Fibroblast of peridontal ligament (primary cell): ENCODE results near the gene ELFN2.

Source experiments
- DNase-seq: peaks from one replicate; pipeline ENCODE4 v3.0.0-alpha.2; 2010; ENCODE audit errors: extremely low read depth

Gene ELFN2

DNA sequence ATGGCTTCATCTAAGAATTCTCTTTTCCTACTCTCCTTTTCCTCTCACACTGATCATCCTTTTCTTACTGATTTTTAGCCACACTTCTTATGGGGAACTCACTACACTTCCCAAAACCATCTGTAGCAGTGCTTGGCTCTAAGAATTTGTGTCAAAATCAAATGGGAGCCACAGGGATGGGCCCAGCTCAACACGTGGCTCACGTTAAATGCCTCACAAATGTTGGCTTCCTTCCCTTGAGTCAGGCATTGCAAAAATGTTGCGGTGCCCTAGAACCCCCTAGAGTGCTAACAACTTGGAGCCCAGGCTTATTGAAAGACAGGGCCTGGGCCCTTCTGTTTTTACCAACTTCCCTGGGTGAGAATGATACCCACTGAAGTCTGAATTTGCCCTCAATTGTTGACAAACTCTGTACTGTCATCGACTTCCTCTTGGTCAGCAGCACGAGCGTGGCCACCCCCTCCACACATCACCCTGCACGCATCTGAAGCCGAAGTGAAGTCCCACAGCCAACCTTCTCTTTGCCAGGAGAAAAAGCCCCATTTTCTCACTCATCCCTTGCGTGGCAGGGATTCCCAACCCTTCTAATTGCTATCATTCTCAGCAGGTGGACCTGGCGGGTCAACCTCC lies 69.7 kb downstream of the ELFN2 start:
- no peak for DNase-seq

DNA sequence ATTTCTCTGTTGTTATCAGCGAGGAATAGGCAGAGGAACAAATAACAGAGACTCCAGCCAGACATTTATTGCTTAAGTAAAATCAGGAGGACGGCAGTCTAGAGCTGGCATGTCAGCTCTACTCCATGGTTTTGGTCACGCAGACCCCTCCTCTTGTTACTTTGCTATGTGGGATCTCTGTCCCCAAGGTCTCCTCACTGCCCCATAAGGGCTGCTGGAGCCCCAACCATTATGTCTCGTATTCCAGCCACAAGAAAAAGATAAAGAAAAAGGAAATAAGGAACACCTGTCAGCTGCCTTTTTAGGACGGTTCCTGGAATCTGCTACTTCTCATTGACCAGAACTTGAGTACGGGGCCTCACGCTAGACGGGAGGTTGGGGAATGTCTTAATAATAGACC lies 70.4 kb downstream of the ELFN2 start:
- no peak for DNase-seq

DNA sequence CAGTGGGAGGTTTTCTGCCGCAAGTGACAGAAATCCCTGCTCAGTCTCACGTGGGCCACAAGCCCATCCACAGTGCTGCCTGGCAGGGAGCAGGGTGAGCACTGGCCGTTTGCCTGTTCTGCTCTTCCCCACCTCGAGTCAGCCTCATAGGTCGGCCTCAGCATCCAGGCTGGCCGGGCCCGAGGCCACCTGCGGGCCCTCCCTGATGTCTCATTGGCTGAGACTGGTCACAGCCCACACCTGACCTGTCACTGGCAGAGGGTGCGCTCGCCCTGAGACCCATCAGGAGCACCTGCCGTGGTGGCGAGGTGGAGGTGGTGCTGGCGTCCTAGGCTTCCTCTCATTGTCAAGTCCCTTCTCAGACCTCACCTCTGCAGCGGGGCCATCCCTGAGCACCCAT lies 72.1 kb downstream of the ELFN2 start:
- DNase-seq = no peak

DNA sequence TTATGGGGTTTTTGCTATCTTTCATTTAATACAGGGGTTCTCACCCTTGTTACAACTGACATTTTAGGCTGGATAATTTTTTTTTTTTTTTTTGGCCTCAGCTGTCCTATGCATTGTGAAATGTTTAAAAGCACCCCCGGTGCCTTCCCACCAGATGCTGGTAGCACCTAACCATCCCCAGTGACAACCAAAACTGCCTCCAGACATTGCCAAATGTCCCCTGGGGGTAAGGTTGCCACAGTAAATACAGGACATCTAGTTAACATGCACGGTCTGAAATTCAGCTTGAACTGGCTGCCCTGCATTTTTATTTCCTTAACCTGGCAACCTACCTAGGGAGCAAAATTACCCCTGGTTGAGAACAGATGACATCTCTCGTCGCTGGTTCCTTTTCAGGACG lies 72.6 kb downstream of the ELFN2 start:
- DNase-seq = no peak

DNA sequence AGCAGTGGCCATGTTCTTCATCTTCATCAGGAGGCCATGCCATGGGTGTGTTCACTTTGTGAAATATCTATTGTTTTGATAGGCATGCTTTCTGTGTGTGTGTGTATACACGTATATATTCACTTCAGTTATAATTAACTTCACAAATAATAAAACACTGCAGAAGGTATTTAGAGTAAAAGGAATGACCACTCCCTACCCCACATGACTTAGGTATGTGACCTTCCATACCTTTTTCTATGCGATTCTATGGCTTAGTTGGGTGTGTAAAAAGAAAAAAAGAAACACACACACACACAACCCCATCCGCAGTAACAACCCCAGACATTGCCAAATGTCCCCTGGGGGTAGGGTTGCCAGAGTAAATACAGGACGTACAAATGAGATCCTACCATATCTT lies 73.0 kb downstream of the ELFN2 start:
- DNase-seq = no peak

DNA sequence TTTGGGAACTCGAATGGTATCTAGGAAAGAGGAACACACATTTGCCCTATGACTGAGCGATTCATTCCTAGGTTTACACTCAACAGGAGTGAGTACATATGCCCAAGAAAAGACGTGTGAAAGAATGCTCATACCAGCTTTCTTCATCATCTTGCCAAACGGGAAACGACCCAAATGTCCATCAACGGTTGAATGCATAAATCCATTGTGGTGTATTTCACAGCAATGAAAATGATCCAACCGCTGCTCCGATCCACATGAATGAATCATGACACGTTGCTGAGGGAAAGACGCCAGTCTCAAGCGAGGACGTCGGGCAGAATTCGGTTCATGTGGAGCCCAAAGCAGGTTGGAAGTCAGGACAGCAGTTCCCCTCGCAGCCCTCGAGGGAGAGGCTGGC lies 73.4 kb downstream of the ELFN2 start:
- DNase-seq = peak; percentile 63

DNA sequence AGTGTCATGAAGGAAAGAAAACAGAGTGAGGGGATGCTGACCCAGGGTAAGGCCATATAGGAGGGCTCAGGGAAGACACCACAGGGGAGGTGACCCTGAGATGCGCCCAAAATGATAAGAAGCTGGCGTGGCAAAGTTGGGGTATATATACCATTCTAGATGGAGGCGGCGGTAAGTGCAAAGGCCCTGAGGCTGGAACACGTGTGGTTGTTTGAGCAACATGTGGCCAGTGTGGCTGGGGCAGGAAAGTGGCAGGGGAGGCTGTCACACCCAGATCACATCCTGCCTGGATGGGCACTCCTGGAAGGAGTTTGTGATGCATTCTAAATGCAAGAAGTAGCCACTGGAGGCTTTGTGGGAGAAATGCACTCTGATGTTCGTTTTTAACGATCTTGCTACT lies 74.8 kb downstream of the ELFN2 start:
- DNase-seq = no peak

DNA sequence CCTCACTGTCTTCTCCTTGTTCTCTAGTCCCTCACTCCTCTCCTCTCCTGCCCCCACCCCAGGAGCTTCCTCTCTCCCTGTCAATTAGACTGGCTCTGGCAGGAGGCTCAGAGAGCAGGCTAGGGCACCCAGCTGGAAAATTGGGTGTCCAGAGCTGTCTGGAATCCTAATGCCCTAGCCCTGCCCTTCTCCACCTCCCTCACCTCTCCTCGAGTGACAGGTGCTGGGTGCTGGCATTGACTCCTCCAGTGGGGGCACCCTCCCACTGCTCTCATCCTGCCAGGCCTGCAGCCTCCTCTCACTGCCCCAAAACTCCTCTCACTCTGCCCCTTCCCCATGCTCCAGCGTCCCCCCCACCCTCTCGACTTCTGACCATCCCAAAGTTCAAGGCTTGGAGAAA lies 76.0 kb downstream of the ELFN2 start:
- no peak for DNase-seq

DNA sequence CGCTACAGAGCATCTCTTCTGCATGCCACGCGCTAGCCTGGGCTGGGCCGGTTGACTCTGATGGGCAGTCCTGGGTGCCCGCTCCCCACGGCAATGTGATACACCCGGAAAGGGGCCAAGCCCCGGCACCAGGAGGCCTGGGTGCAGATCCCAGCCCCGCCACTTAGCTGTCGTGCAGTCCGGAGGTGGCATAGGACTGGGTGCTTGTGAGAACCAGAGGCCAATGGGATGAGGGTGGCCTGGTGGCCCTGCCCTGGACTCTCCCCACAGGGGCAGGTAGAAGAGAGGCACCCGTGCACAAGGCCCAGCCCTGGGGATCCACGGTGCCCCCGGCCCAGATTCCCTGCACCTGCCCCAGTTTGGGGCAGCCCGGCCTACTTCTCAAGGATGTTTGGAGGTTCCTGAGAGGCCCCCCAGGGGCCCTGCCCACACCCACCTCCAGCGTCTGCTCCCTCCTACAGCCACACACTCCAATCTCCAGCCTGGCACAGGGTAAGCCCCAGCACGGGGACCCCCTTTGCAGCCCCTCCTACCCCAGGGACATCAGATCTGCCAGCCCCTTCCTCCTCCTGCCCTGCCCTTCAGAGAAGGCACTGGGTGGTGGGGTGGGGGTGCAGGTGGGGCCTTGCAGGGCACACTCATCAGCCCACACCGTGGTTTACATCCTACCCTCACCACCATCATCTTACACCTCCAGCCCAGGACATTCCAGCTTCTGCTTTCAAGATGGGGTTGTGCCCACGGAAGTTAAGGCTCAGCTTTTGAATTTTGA lies 78.0 kb downstream of the ELFN2 start:
- DNase-seq = no peak

DNA sequence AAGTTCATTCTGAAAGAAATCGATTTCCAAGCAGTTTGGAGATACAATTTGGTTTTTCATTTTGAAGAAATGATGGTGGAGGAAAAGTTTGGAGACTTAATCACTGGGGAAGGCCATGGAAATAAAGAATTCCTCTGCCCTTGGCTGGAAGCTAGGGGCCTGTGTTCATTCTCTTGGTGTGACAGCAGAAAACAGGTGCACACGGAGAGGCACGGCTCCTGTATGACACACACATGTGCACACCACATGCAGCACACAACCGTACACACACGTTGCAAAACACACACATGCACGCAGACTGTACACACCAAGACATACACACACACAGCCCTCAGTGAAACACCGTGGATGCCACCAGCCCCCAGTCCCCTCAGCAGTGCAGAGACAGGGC lies 80.8 kb downstream of the ELFN2 start:
- DNase-seq = no peak

DNA sequence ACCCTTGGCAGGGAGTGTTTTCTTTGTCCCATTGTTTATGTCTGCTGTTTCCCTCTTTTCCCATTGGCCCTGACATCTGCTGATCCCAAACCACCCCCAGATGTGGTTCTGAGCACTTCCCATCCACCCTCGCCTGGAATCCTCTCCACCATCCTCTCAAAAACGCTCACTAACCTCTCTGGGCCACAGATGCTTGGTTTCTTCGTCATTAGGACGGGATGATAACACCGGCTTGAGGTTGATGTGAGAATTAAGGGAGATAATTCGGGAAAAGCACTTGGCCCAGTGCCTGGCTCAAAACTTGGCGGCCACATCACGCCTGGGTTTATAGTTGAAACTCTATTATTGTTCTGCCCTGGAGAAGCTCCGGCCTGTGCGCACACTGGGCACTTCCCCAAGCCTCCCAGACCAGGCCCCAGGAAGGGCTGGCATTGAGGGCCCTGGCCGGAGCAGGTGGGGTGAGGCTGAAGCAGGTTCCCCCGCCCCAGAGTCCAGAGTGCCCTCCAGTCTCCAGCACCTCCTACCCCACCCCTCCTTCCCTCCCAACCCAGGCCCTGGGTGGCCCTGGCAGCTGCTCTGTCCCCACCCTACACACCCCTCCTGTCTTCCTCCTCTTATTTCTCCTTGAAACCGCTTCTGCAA lies 81.3 kb downstream of the ELFN2 start:
- DNase-seq = peak; percentile 88

DNA sequence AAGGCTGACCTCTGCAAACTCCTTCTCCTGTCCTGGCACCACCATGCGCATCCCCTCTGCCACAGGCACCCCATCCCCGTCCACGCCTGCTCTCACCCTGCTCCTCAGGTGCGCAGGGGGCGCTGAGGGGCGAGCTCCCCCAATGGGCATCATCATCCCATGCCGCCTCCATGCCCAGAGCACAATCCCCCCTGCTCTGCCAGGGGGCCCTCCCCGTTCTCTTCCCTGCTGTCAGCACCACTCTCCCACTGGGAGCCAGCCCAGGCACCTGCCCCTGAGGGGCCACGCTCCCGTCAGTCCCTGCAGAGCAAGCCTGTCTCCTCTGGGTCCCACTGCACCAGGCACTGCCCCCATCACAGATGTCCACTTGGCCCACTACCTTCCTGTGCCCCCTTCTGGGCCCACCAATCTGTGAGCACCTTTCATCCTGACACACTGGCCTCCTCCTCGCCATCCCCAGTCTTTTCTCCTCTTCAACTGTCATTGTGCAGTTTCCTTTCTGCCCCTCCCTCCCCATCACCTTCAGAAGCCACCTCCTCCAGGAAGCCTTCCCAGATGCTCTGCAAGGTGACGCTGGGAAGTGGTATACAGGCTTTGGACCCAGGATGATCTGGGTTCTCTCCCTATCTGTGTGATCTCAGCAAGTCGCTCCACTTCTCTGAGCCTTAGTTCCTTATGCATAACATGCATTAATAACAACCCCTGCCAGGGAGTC lies 82.4 kb downstream of the ELFN2 start:
- DNase-seq = no peak

DNA sequence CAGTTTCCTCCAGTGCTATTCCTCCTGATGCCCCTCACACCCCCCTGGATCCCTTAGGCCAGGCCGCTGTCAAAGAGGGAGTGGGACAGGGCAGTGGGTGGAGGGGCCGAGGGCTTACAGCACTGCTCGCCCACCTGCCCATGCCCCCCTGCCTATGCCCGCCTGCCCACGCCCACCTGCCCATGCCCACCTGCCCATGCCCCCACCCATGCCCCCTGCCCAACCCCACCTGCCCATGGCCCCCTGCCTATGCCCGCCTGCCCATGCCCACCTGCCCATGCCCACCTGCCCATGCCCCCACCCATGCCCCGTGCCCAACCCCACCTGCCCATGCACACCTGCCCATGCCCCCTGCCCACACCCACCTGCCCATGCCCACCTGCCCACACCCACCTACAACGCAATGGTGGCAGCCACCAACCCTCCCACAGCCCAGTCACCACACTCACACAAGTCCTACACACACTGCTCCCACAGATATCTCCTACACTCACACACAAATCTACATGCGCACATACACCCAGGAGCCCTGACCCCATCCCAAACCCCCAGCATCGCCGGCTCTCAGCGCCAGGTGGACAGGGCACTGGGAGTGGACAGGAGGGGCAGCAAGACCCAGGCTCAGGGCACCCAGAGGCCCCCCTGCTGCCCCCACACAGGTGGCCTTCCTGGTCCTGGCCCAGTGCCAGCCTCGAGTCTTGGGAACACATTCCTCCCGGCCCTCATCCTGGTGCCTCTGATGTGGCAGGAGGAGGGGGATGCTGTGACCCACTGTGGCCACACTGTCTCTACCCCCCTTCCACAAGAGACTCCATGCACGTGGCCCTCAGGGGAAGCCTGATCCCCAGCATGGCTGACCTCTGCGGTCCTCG lies 83.2 kb downstream of the ELFN2 start:
- DNase-seq = no peak

DNA sequence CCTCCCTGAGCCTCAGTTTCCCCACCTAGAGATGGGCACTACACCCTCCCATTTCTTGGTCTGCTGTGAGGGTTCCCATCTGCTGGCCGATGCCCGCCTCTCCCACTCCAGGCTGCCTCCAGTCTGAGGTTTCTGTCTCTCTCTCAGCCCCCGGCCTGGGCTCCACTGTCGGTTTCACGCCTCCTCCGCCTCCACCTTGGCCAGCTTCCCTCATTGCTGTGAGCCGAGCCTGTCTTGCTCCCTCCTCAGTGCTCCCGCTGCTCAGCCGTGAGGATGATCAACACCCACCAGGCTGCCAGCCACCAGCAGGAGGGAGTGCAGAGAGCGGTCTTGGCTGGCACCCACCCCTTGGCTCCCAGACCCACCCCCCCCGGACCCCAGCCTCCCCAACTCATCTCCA lies 83.9 kb downstream of the ELFN2 start:
- DNase-seq = no peak

DNA sequence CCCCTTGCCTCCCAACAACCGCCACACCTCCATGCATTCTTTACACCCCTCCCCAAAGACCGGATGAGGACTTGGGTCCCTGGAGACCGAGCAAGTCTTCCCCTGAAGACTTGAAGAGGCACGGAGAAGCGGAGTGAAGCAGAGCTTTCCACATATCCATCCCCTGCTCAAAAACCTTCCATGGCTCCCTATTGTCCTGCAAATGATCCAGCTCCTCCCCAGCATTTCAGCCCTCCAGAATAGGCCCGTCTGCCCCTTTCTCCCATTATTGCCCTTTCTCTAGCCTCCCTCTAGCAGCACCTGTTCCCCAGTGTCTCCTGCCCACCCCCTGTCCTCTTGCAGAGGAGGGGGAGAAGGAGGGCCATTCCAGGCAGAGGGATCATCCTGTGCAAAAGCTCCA lies 85.2 kb downstream of the ELFN2 start:
- DNase-seq = no peak

DNA sequence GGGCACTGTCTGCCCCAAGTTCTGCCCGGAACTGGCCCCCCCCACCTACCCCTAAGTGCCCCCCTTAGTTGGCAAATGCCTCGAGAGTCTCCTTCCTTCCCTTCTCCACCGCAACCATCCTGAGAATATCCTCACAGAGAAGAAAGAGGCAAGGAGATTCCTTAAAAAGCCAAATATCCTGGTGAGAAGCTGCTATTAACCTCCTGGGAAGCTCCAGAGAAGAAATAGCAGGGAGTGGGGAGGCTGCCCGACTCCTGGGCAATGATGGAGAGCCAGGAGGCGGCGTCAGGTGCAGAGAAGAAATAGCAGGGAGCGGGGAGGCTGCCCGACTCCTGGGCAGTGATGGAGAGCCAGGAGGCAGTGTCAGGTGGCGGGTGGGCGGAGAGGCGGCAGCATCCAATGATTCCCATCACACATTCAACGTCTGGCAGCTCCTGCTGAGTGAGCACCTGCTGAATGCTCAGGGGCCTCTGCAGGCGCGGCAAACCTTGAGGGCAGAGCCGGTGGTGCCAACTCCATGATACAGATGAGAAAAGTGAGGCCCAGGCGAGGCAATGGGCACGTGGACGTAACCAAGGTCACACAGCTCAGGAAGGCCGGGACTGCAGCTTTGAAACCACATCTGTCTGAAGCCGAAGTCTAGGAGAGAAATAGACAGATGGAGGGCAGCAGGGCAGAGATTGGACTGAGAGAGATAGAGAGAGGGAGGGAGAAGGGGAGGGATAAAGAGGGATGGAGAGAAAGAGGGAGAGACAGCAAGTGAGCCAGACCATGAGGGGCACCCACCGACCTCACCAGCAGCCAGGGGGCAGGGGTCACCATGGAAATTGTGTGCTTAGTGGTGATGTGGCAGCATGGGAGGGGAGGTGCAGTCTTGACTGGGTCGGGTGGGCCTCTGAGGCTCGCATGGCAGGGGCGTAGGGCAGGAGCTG lies 86.7 kb downstream of the ELFN2 start:
- no peak for DNase-seq

DNA sequence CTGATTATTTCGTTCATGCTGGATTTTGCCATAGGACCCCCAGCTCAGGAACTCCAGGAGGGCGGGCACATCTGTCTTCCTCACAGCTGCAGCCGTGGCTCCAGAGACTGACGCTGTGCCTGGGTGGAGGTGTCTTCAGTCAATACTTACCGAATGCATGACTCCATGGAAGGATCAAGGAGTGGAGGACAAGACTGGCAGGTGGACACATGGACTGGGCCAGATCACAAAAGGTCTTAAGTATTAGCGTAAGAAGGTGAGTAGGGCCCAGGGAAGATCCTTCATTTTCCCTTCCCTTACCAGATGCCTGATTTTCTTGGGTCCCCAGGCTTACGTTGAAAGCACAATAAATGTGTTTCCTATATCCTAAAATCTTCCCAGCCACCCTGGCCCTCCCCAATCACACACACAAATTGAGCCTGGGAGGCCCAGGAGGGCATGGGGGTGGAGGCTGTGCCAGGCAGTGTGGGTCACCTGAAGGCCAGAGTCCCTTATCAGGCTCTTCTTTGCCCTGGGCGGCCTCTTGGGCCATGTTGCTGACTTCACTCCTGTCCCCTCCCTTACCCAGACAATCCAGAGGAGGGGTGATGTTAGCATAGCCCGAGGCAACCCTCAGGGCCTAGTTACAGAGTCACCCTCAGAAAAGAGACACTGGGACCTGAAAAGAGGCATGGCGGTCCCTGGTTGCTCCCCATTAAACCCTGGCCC lies 88.6 kb downstream of the ELFN2 start:
- DNase-seq = no peak

DNA sequence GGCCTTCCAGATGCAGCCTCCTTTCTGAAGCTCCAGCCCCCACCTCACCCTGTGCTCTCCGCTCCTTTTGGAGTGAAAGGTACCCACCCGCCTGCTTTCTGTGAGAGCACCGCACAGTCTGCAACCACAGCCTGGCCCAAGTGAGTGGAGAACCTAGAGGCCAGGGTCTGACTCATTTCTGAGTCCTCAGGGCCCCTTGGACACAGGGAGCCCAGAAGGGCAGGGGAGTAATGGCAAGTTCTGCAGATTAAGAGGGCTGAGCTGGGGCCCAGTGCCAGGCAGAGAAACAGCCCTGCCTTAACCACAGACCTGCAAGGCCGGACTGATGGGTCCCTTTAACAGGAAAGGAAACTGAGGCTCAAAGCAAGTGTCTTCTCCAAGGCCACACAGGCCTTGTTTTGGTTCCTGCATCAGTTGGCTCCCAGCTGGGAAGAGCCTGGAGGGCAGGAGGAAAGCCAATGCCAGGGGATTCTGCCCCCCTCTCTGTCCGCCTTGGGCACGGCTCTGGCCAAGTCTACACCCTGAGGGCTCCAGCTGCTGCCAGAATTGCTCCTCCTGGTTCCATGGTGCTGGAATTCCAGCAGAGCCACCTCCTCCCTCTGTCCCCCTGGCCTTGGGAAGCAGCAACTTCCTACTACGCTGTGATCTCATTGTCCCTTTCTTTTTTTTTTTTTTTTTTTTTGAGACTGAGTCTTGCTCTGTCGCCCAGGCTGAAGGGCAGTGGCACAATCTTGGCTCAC lies 89.9 kb downstream of the ELFN2 start:
- no peak for DNase-seq

DNA sequence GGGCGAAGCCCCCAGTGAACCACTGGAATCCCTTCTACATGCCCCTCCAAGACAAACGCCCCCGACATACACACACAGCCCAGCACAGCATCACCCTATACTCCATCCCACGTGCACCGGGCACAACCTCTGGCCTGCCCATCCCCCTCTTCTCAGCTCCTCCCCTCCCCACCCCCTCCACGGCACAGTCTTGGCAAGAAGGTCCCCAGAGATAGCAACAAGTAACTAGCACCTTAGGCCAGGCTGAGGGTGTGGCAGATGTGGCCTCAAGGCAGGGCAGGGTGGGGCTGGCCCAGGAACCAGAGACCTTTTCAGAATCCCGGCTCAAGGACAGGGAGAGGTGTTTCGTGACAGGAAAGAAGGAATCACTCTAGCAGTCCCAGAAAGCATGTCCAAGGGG lies 90.7 kb downstream of the ELFN2 start:
- no peak for DNase-seq
